ENCODE data around the gene DIAPH3.
"Not testable (repeated sequence)": the region's sequence is repeated elsewhere in the genome, so short reads cannot be mapped to it uniquely, and the experiment has no call there.

The DIAPH3 gene

GRCh38 chr13:60099631-60100420 lies 63.9 kb downstream of the DIAPH3 start:
- in situ Hi-C loops (cut with MboI; ENCODE audit: low sequenced_read_pairs): no loop called here

- in situ Hi-C loops (cut with MboI; ENCODE audit: low sequenced_read_pairs): no loop called here
Measured at GRCh38 chr13:60095300-60095699, 68.4 kb downstream of the DIAPH3 start.

- in situ Hi-C loops (cut with MboI; ENCODE audit: low sequenced_read_pairs): no loop called here
Measured at GRCh38 chr13:60094385-60095088, 69.2 kb downstream of the DIAPH3 start.

GRCh38 chr13:60093425-60094019 lies 70.2 kb downstream of the DIAPH3 start:
- in situ Hi-C loops (cut with MboI; ENCODE audit: low sequenced_read_pairs): no loop called here

GRCh38 chr13:60091573-60091972 lies 72.2 kb downstream of the DIAPH3 start:
- in situ Hi-C loops (cut with MboI; ENCODE audit: low sequenced_read_pairs): no loop called here

GRCh38 chr13:60090574-60090973 lies 73.2 kb downstream of the DIAPH3 start:
- in situ Hi-C loops (cut with MboI; ENCODE audit: low sequenced_read_pairs): no loop called here

GRCh38 chr13:60083780-60084179 lies 79.9 kb downstream of the DIAPH3 start:
- in situ Hi-C loops (cut with MboI; ENCODE audit: low sequenced_read_pairs): not testable (repeated sequence)

- in situ Hi-C loops (cut with MboI; ENCODE audit: low sequenced_read_pairs): no loop called here
Measured at GRCh38 chr13:60080850-60081249, 82.9 kb downstream of the DIAPH3 start.

- in situ Hi-C loops (cut with MboI; ENCODE audit: low sequenced_read_pairs): no loop called here
Measured at GRCh38 chr13:60078226-60078625, 85.5 kb downstream of the DIAPH3 start.

- in situ Hi-C loops (cut with MboI; ENCODE audit: low sequenced_read_pairs): no loop called here
Measured at GRCh38 chr13:60075850-60076249, 87.9 kb downstream of the DIAPH3 start.

GRCh38 chr13:60074397-60074796 lies 89.3 kb downstream of the DIAPH3 start:
- in situ Hi-C loops (cut with MboI; ENCODE audit: low sequenced_read_pairs): no loop called here

GRCh38 chr13:60066226-60066625 lies 97.5 kb downstream of the DIAPH3 start:
- in situ Hi-C loops (cut with MboI; ENCODE audit: low sequenced_read_pairs): no loop called here

GRCh38 chr13:60062502-60062901 lies 101.2 kb downstream of the DIAPH3 start:
- in situ Hi-C loops (cut with MboI; ENCODE audit: low sequenced_read_pairs): no loop called here

GRCh38 chr13:60061737-60062136 lies 102.0 kb downstream of the DIAPH3 start:
- in situ Hi-C loops (cut with MboI; ENCODE audit: low sequenced_read_pairs): no loop called here

- in situ Hi-C loops (cut with MboI; ENCODE audit: low sequenced_read_pairs): no loop called here
Measured at GRCh38 chr13:60051754-60052285, 111.9 kb downstream of the DIAPH3 start.

- in situ Hi-C loops (cut with MboI; ENCODE audit: low sequenced_read_pairs): not testable (repeated sequence)
Measured at GRCh38 chr13:60048353-60048752, 115.4 kb downstream of the DIAPH3 start.

- in situ Hi-C loops (cut with MboI; ENCODE audit: low sequenced_read_pairs): no loop called here
Measured at GRCh38 chr13:60047918-60048317, 115.8 kb downstream of the DIAPH3 start.

- in situ Hi-C loops (cut with MboI; ENCODE audit: low sequenced_read_pairs): no loop called here
Measured at GRCh38 chr13:60044321-60044720, 119.4 kb downstream of the DIAPH3 start.

GRCh38 chr13:60043262-60043661 lies 120.5 kb downstream of the DIAPH3 start:
- in situ Hi-C loops (cut with MboI; ENCODE audit: low sequenced_read_pairs): no loop called here

GRCh38 chr13:60040668-60041067 lies 123.1 kb downstream of the DIAPH3 start:
- in situ Hi-C loops (cut with MboI; ENCODE audit: low sequenced_read_pairs): not testable (repeated sequence)

- in situ Hi-C loops (cut with MboI; ENCODE audit: low sequenced_read_pairs): no loop called here
Measured at GRCh38 chr13:60035874-60036273, 127.9 kb downstream of the DIAPH3 start.

GRCh38 chr13:60032851-60033250 lies 130.9 kb downstream of the DIAPH3 start:
- in situ Hi-C loops (cut with MboI; ENCODE audit: low sequenced_read_pairs): no loop called here
